WTC11 (cell line): Measurements from ENCODE around the gene AR. TPM values are rescaled to one million over a fixed set of nuclear protein-coding genes. Genes with fewer than 3 reads are reported as not detected.
A peak's percentile ranks its signal among the peaks of the same experiment; 100 is the strongest.

Experiments
- ATAC-seq: fragments of 200-7000 bp; cut with Tn5 transposase; 2 replicates; pipeline ENCODE4 v1.10.0; 2021; ENCODE audit warnings: mild to moderate bottlenecking, moderate library complexity
- CTCF ChIA-PET: fragments of 300-600 bp; sonication (Branson Sonifier 250); formaldehyde crosslinking; loops from one replicate; lab custom pipeline; 2021; ENCODE audit warnings: antibody characterized with exemption; lab: Charles Lee
- POLR2A ChIA-PET: fragments of 350-600 bp; sonication (Branson Sonifier 250); formaldehyde crosslinking; loops from one replicate; lab custom pipeline; 2021; ENCODE audit warnings: antibody characterized with exemption; lab: Charles Lee
- DNase-seq: peaks from one replicate; pipeline ENCODE4 v3.0.0; 2021; ENCODE audit warnings: low spot score
- H3K27ac Mint-ChIP-seq: 2 replicates; pipeline ENCODE4 v1.8.0; 2021; ENCODE audit warnings: mixed read lengths
- H3K27me3 Mint-ChIP-seq: 2 replicates; pipeline ENCODE4 v1.8.0; 2021; ENCODE audit warnings: low read depth, mild to moderate bottlenecking, moderate library complexity, mixed read lengths
- H3K36me3 Mint-ChIP-seq: 2 replicates; pipeline ENCODE4 v1.8.0; 2021; ENCODE audit warnings: mixed read lengths
- H3K4me1 Mint-ChIP-seq: 2 replicates; pipeline ENCODE4 v1.8.0; 2022; ENCODE audit warnings: mixed read lengths
- H3K4me3 Mint-ChIP-seq: 2 replicates; pipeline ENCODE4 v1.8.0; 2021; ENCODE audit warnings: mild to moderate bottlenecking, moderate library complexity, mixed read lengths
- H3K9me3 Mint-ChIP-seq: 2 replicates; pipeline ENCODE4 v1.8.0; 2021; ENCODE audit warnings: mixed read lengths
- CBFB ChIP-seq: sonication (generic); formaldehyde crosslinking; IDR thresholded peaks from 2 replicates; pipeline ENCODE4 v1.8.1; 2022; ENCODE audit warnings: mild to moderate bottlenecking, low read depth, missing genetic modification reagents
- ESRRA ChIP-seq: sonication (generic); formaldehyde crosslinking; IDR thresholded peaks from 2 replicates; pipeline ENCODE4 v1.8.1; 2022; ENCODE audit warnings: mild to moderate bottlenecking, missing genetic modification reagents, borderline replicate concordance
- GABPB1 ChIP-seq: sonication (generic); formaldehyde crosslinking; IDR thresholded peaks from 2 replicates; pipeline ENCODE4 v1.8.1; 2023; ENCODE audit warnings: mild to moderate bottlenecking, missing genetic modification reagents
- MXD4 ChIP-seq: fragments of 250-450 bp; sonication (Bioruptor Pico); IDR thresholded peaks from 2 replicates; pipeline ENCODE4 v1.8.0; 2021; ENCODE audit warnings: mild to moderate bottlenecking, moderate library complexity, borderline replicate concordance
- MYBL2 ChIP-seq: sonication (generic); formaldehyde crosslinking; IDR thresholded peaks from 2 replicates; pipeline ENCODE4 v1.8.1; 2023; ENCODE audit warnings: mild to moderate bottlenecking, moderate library complexity, missing genetic modification reagents
- NFYB ChIP-seq: sonication (generic); formaldehyde crosslinking; conservative IDR thresholded peaks from 2 replicates; pipeline ENCODE4 v1.8.0; 2022; ENCODE audit warnings: low read depth, missing genetic modification reagents
- NR1H2 ChIP-seq: sonication (generic); formaldehyde crosslinking; IDR thresholded peaks from 2 replicates; pipeline ENCODE4 v1.9.0; 2021; ENCODE audit warnings: mild to moderate bottlenecking, moderate library complexity, missing genetic modification reagents
- NR3C1 ChIP-seq: sonication (generic); formaldehyde crosslinking; conservative IDR thresholded peaks from 2 replicates; pipeline ENCODE4 v1.8.1; 2023; ENCODE audit warnings: low read depth, mild to moderate bottlenecking, missing genetic modification reagents
- SMAD4 ChIP-seq: sonication (generic); formaldehyde crosslinking; IDR thresholded peaks from 2 replicates; pipeline ENCODE4 v1.8.0; 2022; ENCODE audit warnings: mild to moderate bottlenecking, missing genetic modification reagents
- SOX15 ChIP-seq: fragments of 250-450 bp; sonication (Bioruptor Pico); IDR thresholded peaks from 2 replicates; pipeline ENCODE4 v1.9.0; 2021; ENCODE audit warnings: mild to moderate bottlenecking
- TEAD4 ChIP-seq: sonication (generic); formaldehyde crosslinking; IDR thresholded peaks from 2 replicates; pipeline ENCODE4 v1.8.0; 2022; ENCODE audit warnings: mild to moderate bottlenecking, missing genetic modification reagents
- ZBTB21 ChIP-seq: sonication (generic); formaldehyde crosslinking; IDR thresholded peaks from 2 replicates; pipeline ENCODE4 v1.8.1; 2023; ENCODE audit warnings: mild to moderate bottlenecking, missing genetic modification reagents, borderline replicate concordance
- ZNF671 ChIP-seq: fragments of 250-450 bp; sonication (Bioruptor Pico); IDR thresholded peaks from 2 replicates; pipeline ENCODE4 v1.8.0; 2021; ENCODE audit warnings: mild to moderate bottlenecking
- total RNA-seq: library from RNA; stranded (reverse); gene quantifications from 3 replicates; pipeline ENCODE4 v1.2.3, GENCODE V29; 2021
- TF ChIP-seq, protein P1 (sequence below): fragments of 250-450 bp; sonication (Bioruptor Pico); IDR thresholded peaks from 2 replicates; pipeline ENCODE4 v1.9.0; 2021; ENCODE audit warnings: mild to moderate bottlenecking, borderline replicate concordance
- TF ChIP-seq, protein P2 (sequence below): sonication (generic); formaldehyde crosslinking; IDR thresholded peaks from 2 replicates; pipeline ENCODE4 v1.8.0; 2023; ENCODE audit warnings: missing genetic modification reagents, mild to moderate bottlenecking, borderline replicate concordance
- TF ChIP-seq, protein P3 (sequence below): fragments of 250-450 bp; sonication (Bioruptor Pico); conservative IDR thresholded peaks from 2 replicates; pipeline ENCODE4 v1.9.0; 2021; ENCODE audit warnings: mild to moderate bottlenecking
- TF ChIP-seq, protein P4 (sequence below): sonication (generic); formaldehyde crosslinking; IDR thresholded peaks from 2 replicates; pipeline ENCODE4 v1.8.1; 2023; ENCODE audit warnings: mild to moderate bottlenecking, missing genetic modification reagents, moderate library complexity
- TF ChIP-seq, protein P5 (sequence below): sonication (generic); formaldehyde crosslinking; IDR thresholded peaks from 2 replicates; pipeline ENCODE4 v1.8.1; 2022; ENCODE audit warnings: low read depth, missing genetic modification reagents, borderline replicate concordance

AR gene
- total RNA-seq, 1 experiment from 2014 or later: 10.3 TPM

DNA sequence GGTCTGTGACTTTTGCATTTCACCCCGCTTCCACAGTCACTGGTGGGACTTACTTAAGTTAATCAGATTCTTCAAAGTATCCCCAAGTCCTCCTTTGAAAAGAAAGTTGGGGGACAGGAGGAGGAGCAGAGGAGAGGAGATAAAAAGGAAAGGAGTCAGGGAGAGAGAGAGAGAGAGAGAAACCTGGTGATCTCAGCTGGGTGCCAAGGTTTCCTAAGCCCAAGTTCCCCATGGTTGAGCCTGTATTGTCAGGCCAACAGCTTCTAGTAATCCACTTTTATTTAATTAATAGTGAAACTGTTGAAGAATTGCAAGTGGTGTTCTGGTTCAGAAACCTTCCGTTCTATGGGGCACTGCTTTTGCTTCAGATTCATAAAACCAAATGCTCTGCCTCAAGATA is 91.6 kb downstream of the AR start:
- DNase-seq: no peak
- H3K36me3 Mint-ChIP-seq: peaks cover 14% of the 10 kb centered on the region
- H3K27me3 Mint-ChIP-seq: no peaks in the 10 kb centered on the region
- no peak for ATAC-seq
- ChIA-PET POLR2A (no interaction called here), CTCF (no interaction called here)
- H3K9me3 Mint-ChIP-seq: peaks cover 8% of the 10 kb centered on the region; the same call in 1 of the 2 replicates
- H3K4me3 Mint-ChIP-seq: no peak overlapping the region
- TF ChIP-seq, protein P1, sequence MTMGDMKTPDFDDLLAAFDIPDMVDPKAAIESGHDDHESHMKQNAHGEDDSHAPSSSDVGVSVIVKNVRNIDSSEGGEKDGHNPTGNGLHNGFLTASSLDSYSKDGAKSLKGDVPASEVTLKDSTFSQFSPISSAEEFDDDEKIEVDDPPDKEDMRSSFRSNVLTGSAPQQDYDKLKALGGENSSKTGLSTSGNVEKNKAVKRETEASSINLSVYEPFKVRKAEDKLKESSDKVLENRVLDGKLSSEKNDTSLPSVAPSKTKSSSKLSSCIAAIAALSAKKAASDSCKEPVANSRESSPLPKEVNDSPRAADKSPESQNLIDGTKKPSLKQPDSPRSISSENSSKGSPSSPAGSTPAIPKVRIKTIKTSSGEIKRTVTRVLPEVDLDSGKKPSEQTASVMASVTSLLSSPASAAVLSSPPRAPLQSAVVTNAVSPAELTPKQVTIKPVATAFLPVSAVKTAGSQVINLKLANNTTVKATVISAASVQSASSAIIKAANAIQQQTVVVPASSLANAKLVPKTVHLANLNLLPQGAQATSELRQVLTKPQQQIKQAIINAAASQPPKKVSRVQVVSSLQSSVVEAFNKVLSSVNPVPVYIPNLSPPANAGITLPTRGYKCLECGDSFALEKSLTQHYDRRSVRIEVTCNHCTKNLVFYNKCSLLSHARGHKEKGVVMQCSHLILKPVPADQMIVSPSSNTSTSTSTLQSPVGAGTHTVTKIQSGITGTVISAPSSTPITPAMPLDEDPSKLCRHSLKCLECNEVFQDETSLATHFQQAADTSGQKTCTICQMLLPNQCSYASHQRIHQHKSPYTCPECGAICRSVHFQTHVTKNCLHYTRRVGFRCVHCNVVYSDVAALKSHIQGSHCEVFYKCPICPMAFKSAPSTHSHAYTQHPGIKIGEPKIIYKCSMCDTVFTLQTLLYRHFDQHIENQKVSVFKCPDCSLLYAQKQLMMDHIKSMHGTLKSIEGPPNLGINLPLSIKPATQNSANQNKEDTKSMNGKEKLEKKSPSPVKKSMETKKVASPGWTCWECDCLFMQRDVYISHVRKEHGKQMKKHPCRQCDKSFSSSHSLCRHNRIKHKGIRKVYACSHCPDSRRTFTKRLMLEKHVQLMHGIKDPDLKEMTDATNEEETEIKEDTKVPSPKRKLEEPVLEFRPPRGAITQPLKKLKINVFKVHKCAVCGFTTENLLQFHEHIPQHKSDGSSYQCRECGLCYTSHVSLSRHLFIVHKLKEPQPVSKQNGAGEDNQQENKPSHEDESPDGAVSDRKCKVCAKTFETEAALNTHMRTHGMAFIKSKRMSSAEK: no peak
- TF ChIP-seq MYBL2 (CRISPR knock-in tag): no peak
- no peak for TF ChIP-seq ESRRA
- TF ChIP-seq NR1H2: no peak
- no peak for TF ChIP-seq CBFB (CRISPR knock-in tag)
- TF ChIP-seq, protein P2, sequence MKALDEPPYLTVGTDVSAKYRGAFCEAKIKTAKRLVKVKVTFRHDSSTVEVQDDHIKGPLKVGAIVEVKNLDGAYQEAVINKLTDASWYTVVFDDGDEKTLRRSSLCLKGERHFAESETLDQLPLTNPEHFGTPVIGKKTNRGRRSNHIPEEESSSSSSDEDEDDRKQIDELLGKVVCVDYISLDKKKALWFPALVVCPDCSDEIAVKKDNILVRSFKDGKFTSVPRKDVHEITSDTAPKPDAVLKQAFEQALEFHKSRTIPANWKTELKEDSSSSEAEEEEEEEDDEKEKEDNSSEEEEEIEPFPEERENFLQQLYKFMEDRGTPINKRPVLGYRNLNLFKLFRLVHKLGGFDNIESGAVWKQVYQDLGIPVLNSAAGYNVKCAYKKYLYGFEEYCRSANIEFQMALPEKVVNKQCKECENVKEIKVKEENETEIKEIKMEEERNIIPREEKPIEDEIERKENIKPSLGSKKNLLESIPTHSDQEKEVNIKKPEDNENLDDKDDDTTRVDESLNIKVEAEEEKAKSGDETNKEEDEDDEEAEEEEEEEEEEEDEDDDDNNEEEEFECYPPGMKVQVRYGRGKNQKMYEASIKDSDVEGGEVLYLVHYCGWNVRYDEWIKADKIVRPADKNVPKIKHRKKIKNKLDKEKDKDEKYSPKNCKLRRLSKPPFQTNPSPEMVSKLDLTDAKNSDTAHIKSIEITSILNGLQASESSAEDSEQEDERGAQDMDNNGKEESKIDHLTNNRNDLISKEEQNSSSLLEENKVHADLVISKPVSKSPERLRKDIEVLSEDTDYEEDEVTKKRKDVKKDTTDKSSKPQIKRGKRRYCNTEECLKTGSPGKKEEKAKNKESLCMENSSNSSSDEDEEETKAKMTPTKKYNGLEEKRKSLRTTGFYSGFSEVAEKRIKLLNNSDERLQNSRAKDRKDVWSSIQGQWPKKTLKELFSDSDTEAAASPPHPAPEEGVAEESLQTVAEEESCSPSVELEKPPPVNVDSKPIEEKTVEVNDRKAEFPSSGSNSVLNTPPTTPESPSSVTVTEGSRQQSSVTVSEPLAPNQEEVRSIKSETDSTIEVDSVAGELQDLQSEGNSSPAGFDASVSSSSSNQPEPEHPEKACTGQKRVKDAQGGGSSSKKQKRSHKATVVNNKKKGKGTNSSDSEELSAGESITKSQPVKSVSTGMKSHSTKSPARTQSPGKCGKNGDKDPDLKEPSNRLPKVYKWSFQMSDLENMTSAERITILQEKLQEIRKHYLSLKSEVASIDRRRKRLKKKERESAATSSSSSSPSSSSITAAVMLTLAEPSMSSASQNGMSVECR (CRISPR knock-in tag): no peak
- TF ChIP-seq NR3C1 (CRISPR knock-in tag): no peak
- TF ChIP-seq ZNF671 (CRISPR knock-in tag): no peak
- TF ChIP-seq NFYB (CRISPR knock-in tag): no peak
- no peak for TF ChIP-seq ZBTB21 (CRISPR knock-in tag)
- no peak for TF ChIP-seq GABPB1 (CRISPR knock-in tag)
- no peak for TF ChIP-seq TEAD4 (CRISPR knock-in tag)
- H3K27ac Mint-ChIP-seq: no peak overlapping the region
- peaks cover 24% of the 10 kb centered on the region for H3K4me1 Mint-ChIP-seq

DNA sequence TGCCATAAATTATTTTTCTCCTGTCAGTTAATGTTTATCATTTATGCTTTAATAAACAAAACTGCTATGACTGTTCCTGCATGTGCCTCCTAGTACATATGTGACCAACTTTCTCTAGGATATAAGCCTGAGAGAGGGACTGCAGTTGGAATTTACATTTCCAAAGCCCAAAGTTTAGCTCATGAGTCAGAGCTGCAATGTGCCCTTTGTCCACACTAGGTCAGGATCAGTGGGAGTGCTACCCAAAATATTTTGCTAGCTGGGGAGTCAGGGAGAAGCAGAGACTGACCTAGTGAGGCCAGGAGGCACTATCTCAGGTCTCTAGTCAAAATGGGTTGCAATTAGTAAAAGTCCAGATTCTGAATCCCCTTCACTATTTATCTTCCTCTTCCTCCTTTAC is 92.7 kb downstream of the AR start:
- CTCF ChIA-PET: interaction anchor here (0.8 kb wide), 1 partner anchor 382 kb away, joined by 3 read pairs; no protein-coding TSS in a partner anchor
- Mint-ChIP-seq H3K4me3 (no peak overlapping the region), H3K36me3 (peaks cover 13% of the 10 kb centered on the region), H3K27ac (no peak overlapping the region), H3K27me3 (no peaks in the 10 kb centered on the region), H3K4me1 (peaks cover 24% of the 10 kb centered on the region), H3K9me3 (0 out of 2 replicates have a peak, but pooled peaks cover 3% of the 10 kb centered on the region)
- DNase-seq (no peak), ATAC-seq (peak; percentile 69)
- POLR2A ChIA-PET: no interaction called here
- TF ChIP-seq MXD4 (CRISPR knock-in tag): no peak
- TF ChIP-seq SMAD4: no peak
- TF ChIP-seq, protein P3, sequence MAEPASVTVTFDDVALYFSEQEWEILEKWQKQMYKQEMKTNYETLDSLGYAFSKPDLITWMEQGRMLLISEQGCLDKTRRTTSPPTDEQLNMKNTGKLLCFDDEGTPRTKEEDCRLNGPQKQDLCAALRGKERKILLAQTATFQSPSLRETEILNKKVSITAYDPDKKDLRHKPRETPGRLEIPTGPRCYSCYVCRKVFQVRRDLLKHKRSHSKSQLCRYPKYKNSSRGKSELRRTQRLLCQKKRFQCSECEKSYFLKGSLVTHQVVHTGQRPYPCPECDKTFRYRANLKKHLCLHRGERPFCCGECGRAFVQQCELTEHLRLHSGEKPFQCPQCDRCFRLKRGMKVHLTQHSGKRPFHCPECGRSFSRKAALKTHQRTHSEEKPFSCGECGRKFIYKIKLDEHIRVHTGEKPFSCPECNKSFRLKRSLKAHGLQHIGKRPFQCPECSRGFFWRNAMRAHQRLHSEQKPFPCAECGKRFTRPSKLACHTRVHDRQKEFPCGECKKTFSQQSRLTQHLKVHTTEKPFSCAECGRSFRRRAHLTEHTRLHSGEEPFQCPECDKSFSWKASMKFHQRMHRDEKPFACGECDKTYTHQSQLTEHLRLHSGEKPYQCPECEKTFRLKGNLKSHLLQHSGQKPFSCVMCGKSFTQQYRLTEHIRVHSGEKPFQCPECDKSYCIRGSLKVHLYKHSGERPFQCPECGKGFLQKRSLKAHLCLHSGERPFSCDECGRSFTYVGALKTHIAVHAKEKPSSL (CRISPR knock-in tag): no peak
- no peak for TF ChIP-seq SOX15 (CRISPR knock-in tag)
- no peak for TF ChIP-seq ZNF671 (CRISPR knock-in tag)
- TF ChIP-seq, protein P4, sequence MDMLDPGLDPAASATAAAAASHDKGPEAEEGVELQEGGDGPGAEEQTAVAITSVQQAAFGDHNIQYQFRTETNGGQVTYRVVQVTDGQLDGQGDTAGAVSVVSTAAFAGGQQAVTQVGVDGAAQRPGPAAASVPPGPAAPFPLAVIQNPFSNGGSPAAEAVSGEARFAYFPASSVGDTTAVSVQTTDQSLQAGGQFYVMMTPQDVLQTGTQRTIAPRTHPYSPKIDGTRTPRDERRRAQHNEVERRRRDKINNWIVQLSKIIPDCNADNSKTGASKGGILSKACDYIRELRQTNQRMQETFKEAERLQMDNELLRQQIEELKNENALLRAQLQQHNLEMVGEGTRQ (CRISPR knock-in tag): no peak
- TF ChIP-seq, protein P2 (CRISPR knock-in tag): no peak
- TF ChIP-seq, protein P5, sequence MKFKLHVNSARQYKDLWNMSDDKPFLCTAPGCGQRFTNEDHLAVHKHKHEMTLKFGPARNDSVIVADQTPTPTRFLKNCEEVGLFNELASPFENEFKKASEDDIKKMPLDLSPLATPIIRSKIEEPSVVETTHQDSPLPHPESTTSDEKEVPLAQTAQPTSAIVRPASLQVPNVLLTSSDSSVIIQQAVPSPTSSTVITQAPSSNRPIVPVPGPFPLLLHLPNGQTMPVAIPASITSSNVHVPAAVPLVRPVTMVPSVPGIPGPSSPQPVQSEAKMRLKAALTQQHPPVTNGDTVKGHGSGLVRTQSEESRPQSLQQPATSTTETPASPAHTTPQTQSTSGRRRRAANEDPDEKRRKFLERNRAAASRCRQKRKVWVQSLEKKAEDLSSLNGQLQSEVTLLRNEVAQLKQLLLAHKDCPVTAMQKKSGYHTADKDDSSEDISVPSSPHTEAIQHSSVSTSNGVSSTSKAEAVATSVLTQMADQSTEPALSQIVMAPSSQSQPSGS: no peak
